ENCODE data around the gene NKAIN2.
"Not testable (repeated sequence)": the region's sequence is repeated elsewhere in the genome, so short reads cannot be mapped to it uniquely, and the experiment has no call there.

Gene NKAIN2

GRCh38 chr6:124123617-124124209 is 320.0 kb downstream of the NKAIN2 start:
- DNase-seq, result no peak

- DNase-seq, result no peak
Observed at GRCh38 chr6:124131259-124131658, 327.6 kb downstream of the NKAIN2 start.

- DNase-seq, result no peak
Observed at GRCh38 chr6:124131779-124132178, 328.1 kb downstream of the NKAIN2 start.

GRCh38 chr6:124132256-124132655 is 328.6 kb downstream of the NKAIN2 start:
- no peak for DNase-seq

GRCh38 chr6:124142852-124143251 is 339.2 kb downstream of the NKAIN2 start:
- DNase-seq, result no peak

DNA sequence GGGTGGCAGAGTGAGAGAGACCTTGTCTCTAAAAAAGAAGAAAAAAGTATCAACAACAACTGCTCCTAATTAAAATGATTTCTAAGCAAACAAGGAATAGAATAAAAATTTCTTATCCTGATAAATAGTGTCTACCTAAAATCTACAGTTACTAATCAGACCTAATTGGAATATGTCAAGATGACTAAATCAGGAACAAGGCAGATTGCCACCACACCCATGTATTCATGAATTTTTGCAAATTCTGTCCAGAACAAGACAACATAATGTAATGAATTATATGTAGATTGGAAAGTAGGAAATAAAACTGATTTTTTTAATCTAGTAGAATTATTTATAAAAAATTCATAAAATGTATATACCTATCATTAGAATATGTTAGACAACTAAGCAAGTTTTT is 339.8 kb downstream of the NKAIN2 start:
- DNase-seq, result no peak

DNA sequence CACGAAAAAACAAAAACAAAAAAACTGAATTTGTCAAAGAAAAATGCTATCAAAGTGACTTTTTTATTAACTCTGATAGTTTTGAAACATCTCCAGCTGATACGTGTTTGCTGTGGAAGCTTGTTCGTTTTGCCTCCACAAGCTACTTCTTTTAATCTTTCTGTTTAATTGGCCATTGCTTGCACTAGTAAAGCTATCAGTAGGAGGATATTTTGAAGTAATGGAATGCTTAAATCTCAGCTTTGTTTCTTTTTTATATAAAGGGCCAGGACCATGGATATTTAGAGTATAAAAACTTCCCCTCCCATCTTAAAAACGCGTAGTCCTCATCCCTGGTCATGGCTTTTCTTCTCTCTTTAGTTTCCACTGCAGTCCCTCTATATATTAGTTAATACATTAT is 344.0 kb downstream of the NKAIN2 start:
- DNase-seq, result no peak

DNA sequence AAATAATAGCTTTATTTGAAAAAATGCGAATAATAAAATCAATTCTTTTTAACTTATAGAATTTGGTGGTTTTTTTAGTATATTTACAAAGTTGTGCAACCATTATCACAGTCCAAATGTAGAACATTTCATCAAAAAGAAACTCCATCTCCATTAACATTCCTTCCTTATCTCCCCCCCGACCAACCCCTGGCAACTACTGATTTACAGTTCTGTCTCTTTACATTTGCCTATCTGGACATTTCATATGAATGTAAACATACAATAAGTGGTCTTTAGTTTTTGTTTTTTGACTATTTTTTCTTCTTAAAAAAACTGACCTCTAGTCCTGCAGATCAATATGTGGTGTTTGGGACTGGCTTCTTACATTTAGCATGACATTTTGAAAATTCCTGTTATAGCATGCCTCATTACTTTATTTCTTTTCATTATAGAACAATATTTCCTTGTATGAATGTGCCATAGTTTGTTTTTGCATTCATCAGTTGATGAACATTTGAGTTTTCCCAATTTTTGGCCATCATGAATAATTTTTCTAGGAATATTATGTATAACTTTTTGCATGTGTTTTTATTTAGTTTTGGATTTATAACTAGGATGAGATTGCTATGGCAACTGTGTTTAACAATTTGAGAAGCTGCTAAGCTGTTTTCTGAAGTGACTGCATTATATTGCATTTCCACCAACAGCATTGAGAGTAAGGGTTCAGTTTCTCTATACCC is 344.7 kb downstream of the NKAIN2 start:
- DNase-seq, result no peak

GRCh38 chr6:124149646-124150045 is 346.0 kb downstream of the NKAIN2 start:
- no peak for DNase-seq

DNA sequence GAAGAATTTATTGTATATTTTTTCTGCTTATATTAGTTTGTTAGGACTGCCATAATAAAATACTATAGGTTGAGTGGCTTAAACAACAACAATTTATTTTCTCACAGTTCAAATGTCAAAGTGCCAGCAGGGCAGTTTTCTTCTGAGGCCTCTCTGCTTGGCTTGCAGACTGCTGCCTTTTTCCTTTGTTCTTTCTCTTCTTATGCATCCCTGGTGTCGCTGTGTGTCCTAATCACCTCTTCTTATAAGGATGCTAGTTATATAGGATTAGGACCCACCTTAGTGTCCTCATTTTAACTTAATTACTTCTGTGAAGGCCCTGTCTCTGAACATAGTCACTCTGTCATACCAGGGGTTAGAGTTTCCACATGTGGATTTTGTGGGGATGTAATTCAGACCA is 354.4 kb downstream of the NKAIN2 start:
- DNase-seq, result no peak

DNA sequence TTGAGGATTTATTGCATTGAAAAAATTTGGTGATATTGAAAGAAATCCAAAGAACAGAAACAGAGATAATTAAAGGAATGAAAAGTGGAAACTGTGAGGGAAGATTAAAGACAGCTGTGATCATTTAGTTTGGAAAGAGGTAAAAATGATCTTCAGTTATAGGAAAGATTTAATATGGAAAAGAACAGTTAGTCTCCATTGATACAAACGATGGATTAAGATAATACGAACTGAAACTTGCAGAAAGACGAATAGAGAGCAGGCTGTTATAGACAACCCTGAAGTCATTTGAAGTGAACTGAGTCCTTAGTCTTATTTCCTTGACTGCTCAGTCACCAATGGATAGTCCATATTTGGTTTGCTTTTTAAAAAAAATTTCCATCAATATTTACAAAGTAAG is 360.0 kb downstream of the NKAIN2 start:
- DNase-seq, result no peak

DNA sequence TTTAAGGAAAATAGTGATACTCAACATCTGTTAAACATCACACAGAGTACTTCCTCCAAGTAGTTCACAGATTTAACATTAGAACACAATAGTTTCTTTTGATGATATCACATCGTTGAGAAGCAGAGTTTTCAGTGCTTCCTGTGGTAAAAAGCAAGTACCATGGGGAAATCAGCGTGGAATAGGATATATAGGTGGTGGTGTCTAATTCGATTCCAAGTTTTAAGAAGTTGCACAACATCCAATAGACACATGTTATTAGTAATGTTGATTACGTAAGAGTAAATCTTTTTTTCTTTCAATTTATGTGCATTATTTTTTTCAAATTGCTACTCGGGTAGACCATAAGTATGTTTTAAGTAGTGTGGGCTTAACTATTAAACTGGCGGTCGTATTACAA is 360.7 kb downstream of the NKAIN2 start:
- DNase-seq, result no peak

DNA sequence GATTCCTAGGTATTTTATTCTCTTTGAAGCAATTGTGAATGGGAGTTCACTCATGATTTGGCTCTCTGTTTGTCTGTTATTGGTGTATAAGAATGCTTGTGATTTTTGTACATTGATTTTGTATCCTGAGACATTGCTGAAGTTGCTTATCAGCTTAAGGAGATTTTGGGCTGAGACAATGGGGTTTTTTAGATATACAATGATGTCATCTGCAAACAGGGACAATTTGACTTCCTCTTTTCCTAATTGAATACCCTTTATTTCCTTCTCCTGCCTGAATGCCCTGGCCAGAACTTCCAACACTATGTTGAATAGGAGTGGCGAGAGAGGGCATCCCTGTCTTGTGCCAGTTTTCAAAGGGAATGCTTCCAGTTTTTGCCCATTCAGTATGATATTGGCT is 363.6 kb downstream of the NKAIN2 start:
- DNase-seq, result not testable (repeated sequence)

GRCh38 chr6:124190256-124190655 is 386.6 kb downstream of the NKAIN2 start:
- DNase-seq, result no peak

DNA sequence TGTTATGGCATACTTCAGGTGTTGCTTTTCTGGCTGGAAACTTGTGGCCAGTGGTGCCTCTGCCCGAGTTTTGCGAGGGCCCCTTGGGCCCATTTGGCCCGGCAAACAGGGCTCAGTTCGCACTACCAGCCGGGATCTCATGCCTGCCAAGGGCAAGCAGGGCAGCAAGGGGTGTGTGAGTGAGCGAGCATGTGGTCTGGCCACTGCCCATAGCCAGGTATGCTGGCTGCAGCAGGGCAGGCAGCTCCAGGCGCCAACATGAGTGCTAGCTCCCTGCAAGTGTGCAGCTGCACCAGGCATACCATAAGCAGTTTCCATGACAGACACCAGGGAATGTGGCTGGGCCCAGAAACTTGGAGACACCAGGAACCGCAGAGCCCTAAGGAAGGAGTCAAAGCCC is 389.5 kb downstream of the NKAIN2 start:
- DNase-seq, result no peak

DNA sequence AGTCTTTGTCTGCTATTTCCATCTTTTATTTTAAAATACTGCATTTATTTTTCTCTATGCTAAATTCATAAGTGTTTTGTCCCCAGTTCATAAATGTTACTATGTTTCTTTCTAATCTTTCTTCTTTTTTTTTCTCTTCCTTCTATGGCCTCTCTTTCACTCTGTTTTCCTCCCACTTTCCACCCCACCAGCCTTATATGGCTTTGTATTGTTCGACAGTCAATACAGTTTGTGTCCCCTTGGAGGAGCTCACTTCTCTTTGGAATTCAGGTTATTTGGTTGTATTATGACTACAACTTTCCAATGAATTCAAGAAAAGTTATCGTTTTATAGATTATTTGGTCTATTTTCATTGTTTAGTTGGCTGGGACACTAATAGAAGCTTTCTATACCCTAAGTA is 393.5 kb downstream of the NKAIN2 start:
- no peak for DNase-seq

DNA sequence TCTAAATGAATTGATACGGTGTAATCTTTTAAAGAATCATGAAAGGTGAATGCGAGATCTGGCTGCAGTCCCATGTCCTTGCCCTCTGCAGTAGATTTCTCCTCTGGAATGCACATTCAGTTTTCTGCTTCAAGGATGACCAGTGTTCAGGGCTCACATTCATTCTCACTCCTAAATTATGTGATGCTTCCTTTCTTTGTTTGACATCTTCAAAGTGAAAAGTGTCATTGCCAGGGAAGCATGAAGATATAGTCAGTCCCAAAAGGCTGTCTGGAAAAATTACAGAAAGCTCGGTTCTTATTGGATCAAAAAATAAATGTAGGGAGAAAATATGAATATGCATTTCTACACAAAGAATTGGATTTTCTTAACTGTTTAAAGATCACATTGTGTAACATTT is 395.6 kb downstream of the NKAIN2 start:
- DNase-seq, result no peak

DNA sequence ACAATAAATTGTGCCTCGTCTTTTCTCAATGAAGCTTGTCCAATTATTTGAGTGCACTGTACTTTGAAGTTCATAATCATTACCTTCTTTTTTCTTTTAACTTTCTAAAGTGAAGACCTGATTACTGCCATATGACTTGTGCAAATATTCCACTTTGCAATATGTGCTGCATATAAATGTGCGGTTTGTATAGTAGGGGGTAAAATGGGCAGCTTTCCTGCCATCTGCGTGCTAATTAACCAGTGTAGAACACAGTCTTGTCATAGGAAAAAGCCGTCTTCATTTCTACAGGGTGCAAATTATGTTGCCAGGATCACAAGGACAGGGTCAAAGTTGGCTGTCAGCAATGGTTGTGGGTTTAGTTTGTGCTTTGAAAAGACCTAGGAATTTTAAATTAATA is 397.0 kb downstream of the NKAIN2 start:
- DNase-seq, result no peak

DNA sequence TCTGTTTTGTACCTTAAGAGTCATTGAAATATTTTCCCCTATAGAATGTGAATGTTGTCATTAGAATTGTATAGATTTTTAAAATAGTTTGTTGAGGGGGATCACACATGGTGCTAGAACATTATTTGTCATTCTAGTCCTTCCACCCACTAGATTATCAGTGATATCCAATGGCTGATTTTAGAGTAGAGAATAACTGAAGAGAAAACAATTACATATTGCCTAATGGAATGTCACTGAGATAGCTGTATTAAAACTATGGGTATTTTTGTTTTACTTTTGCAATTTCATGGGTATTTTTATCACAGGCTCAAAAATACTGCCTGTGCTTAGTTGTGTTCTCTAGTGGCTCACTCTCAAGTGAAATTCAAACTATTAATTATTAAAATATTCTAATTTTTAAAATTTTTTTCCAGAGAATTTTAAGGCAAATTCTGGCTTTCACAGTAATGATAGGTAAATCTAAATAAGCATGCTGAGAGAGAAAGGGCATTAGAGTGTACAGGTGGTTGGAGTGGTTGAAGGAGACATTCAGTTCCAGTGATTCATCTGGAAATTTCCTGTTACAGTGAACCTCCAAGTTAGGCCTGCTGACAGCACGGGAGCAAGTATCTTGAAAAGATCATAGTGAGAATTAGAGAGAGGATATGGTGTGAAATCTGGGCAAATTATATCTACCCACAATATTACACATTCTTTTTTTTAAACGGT is 399.6 kb downstream of the NKAIN2 start:
- no peak for DNase-seq

GRCh38 chr6:124203812-124204167 is 400.1 kb downstream of the NKAIN2 start:
- no peak for DNase-seq

GRCh38 chr6:124205921-124206320 is 402.3 kb downstream of the NKAIN2 start:
- no peak for DNase-seq

- DNase-seq, result no peak
Observed at GRCh38 chr6:124223611-124224345, 420.1 kb downstream of the NKAIN2 start.

DNA sequence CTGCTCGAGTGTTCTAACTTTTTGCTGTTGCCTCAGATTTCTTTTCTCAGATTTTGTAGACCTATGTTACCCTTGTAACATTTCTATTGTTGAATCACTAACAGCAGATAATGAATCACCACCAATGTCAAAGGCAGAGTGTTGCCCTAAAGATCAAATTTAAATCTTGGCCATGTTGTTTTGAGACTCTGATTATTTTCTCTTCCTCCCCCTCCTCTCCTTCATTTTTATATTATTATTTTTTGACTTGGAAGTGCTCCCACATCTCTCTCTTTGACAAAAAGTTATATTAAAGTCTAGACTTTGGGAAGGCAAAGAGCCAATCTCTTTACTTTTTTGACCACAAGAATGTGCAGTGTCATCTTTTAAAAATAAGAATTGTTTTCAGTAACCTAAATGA is 422.7 kb downstream of the NKAIN2 start:
- DNase-seq, result no peak

DNA sequence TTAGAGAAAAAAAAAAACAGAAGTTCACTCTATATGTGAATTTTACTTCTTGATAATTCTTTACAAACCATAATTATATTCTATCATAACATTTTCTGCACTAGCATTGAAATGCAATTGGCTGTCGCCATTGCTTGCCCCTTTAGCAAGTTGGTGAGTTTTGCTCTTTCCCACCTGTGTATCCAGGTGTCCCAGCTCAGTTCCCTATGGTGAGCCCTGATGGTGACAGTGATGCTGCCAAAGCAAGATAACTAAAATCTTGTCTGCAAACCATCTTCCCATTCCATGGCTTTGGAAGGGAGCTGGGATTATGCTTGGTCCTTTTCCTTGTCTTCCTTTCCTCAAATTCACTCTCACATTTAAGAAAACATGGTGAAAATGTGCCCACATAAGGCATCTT is 429.6 kb downstream of the NKAIN2 start:
- no peak for DNase-seq
